GDM1 (cell line): ENCODE data around the gene CDC6.

Source experiments
- DNase-seq: peaks from one replicate; lab custom pipeline; 2025; lab: John Stamatoyannopoulos, UW

The CDC6 gene

DNA sequence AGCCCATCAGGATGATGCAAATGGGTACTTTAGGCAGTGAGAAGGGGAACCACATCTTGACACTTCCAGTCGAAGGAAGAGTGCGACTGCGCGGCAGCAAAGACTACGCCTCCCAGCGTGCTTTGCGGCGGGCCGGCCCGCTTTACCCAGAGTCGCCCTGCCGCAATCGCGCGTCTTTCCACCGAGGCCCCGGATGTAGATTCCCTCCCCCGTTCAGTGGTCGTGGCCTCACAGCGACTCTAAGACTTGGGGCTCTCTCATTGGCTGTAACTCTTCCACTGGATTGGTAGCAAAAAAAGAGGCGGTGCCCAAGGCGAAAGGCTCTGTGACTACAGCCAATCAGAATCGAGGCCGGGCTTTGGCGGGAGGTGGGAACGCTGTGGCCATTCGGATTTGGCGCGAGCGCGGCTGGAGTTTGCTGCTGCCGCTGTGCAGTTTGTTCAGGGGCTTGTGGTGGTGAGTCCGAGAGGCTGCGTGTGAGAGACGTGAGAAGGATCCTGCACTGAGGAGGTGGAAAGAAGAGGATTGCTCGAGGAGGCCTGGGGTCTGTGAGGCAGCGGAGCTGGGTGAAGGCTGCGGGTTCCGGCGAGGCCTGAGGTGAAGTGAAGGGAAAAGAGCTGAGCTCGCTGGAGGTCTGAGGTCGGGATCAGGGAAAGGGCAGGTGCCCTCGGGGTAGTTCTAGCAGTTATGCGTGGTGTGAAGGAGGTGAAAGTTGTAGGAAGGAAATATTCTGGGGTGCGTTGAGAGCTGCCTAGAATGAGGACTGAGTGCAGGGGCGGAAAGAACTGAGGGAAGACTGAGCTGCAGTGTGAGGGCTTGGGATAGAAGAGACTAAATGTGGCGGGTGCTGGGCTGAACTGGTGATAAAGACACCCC, at the start of gene CDC6:
Gene CDC6, plus strand, starts transcription at position 386 of the 876 bp plus-strand sequence. CDS start 1,542 bp downstream, outside the sequence.
- DNase-seq, result peak; percentile 98

- no peak for DNase-seq
Measured at GRCh38 chr17:40241252-40241834, 46.3 kb upstream of the CDC6 start.

- DNase-seq, result no peak
Measured at GRCh38 chr17:40242774-40243173, 44.9 kb upstream of the CDC6 start.

DNA sequence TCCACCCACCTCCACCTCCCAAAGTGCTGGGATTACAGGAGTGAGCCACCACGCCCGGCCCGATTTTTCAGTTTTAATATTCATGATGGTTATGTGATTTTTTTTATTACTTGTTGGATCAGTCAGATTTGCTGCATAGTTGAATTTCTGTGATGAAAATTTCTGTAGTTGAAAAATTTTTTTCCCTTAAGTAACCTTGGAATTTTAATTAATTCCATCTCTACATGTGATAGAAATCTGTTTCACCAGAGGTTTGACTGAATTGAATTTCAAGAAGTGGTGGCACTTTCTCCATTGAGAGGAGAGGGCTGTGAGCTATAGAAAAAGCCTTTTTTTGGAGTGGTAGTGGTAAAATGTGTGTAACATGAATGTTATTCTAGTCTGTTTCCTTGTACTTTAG, 43.9 kb upstream of the CDC6 start:
- no peak for DNase-seq

DNA sequence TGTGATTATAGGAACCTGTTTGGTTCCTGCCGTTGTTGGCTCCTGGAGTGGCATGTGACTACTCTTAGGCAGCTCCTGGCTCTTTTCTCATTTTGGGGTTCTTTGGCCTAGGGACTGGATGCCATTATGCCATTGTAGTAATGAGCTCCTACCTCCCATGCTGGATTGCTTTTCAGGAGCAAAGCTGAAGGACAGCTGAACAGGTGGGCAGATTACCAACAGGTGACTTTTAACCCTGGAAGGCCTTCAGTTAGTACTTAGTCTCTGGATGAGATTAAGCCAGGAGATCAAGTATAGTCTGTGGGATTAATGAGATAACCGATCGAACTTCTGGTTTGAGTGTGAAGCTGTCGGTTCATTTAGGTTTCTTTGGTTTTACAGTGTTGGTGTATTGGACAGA, 43.4 kb upstream of the CDC6 start:
- no peak for DNase-seq

DNA sequence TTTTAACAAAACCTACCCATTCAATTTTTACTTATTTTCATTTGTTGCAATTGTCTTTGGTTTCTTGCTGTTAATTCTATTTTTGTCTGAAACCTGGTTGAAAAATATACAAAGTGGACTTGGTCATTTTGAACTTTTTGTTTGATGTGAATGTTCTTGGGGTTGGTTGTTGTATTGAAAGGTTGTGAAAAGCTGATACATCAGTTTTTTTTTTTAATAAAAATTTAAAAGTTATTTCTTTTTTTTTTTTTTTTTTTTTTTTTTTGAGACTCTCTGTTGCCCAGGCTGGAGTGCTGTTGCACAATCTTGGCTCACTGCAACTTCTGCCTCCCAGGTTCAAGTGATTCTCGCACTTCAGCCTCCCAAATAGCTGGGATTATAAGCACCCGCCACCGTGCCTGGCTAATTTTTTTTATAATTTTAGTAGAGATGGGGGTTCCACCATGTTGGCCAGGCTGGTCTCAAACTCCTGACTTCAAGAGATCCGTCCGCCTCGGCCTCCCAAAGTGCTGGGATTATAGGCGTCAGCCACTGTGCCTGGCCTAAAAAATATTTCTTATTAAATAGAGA, 39.7 kb upstream of the CDC6 start:
- DNase-seq, result no peak

DNA sequence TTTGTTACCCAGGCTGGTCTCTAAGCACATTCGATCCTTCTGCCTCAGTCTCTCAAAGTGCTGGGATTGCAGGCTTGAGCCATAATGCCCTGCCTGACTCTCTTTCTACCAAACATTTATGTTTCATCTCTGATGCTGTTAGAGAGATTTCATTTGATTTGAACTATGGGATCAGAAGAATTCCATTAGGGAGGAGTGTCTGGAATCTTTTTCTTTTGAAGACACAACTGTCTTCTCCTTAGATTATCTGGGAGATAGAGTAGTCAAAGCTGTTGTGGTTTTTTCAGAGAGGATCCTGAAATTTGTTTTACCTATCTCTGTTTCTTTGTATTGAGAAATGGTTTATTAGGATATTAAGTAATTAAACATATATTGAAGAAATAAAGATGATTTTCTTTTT, 39.2 kb upstream of the CDC6 start:
- DNase-seq, result no peak

DNA sequence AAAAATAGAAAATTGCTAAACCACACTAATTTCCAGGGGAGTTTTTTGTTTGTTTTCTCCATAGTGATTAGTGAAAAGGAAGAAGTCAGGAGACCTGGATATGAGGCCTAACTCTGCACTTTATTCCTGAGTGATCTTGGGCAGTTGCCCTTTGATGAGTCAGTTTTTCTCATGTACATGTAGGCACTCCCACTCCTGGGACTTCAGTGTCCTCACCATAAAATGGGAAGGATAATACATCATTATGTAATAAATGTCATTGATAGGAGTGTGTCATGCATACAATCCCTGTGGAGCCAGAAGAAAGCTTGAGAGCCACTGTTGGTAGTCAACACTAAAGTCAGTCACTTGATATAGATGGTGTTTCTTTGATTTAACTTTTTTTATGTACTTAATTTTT, 36.1 kb upstream of the CDC6 start:
- DNase-seq, result no peak

GRCh38 chr17:40253565-40253964, 34.1 kb upstream of the CDC6 start:
- DNase-seq, result no peak

DNA sequence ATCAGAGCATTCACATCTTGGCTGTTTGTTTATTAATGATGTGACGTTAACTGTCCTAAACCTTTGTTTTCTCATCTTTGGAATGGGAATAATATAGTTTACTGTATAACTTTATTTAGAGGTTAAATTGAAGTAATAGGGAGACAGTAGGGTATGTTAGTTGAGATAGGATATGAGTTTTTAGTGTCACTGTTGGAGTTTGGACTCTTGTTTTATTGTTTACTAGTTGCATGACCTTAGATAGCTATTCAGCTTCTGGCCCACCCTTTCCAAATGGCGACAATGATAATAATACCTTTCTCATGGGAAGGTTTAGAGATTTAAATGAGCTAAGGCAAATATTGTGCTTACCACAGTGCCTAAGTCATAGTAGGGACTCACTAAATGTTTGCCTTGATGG, 28.2 kb upstream of the CDC6 start:
- no peak for DNase-seq

- DNase-seq, result no peak
Measured at GRCh38 chr17:40260528-40260927, 27.2 kb upstream of the CDC6 start.

GRCh38 chr17:40264458-40265185, 23.1 kb upstream of the CDC6 start:
- DNase-seq, result no peak

GRCh38 chr17:40265337-40265736, 22.3 kb upstream of the CDC6 start:
- DNase-seq, result no peak

GRCh38 chr17:40266882-40267281, 20.8 kb upstream of the CDC6 start:
- no peak for DNase-seq

GRCh38 chr17:40268141-40268712, 19.5 kb upstream of the CDC6 start:
- no peak for DNase-seq

DNA sequence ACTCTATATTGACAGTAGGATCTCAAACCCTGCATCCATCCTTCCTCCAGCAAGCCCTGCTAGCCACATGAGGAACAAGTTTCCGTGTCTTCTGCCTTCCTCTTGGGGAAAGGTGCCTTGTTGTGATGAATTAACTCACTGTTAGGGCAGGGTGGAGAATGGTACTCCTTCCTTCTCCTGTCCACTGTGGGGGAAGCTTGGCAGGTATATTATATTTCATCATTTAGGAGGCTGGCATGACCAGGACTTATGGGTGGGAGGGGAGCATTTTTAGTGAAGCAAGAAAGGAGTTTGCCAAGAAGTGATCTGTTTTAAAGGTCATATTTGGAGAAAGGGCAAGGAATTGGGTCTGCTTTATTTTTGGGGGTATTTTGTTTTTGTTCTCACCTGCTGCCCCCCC, 9.3 kb upstream of the CDC6 start:
- no peak for DNase-seq

GRCh38 chr17:40279402-40279801, 8.3 kb upstream of the CDC6 start:
- DNase-seq, result no peak

GRCh38 chr17:40281663-40282062, 6.0 kb upstream of the CDC6 start:
- DNase-seq, result no peak

DNA sequence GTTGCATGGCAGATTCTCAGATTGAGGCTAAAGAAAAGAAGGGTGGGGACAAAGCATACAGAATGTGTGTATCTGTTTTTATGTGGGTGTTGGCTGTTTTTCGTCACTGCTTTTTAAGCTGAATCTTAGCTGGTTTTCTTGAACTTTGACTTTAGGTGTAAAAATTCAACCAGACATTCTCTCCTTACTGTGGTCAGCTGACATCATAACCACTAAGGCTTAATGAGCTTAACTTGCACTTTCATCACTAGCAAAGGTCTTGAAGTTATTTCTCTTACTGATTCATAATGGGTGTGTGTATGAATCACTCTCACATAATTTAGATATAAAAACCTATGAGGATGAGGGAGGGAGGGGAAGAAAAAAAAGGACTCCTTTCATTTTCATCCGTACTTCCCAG, 4.0 kb upstream of the CDC6 start:
- DNase-seq, result no peak

DNA sequence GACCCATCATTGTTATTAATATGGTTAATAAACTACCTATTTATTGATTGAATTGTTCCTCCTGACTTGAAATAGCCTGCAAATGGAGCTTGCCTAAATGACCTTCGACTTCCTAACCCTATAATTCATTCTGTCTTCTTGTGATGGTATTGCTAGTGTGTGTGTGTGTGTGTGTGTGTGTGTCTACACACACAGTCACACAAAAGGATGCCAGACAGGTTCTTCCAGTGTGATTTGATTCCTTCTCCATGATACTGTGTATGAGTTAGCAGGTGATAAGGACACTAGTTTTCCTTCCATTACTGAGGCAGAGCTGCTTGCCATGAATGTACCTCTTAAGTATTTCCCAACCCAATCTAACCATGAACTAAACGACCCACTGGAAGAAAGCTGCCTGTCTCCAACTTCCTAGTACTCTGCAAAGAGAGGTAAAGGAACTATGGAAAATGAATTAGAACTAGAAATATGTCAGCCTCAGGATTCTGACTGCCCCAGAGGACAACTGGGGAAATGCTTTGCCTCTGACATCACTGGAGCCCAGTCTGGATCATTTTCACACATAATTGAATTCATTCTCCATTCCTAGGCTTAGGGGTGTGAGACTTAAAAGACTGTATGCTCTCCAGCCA, 3.5 kb upstream of the CDC6 start:
- DNase-seq, result no peak

DNA sequence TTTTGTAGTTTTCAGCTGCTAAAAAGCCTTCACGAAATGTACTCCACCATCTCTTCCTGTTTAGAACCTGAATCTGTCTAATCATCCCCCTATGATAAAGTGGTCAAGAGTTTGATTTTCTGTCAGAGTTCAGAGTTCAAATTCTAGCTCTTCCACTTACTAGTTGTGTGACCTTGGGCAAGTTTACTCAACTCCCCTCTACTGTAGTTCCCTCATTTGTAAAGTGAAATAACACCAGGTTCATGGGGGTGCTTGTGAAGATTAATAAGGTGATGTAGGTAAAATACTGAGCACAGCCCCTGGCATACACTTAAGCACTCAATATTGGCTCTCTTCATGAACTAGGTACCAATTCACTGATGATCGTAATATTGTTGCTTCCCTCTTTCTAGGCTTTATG, 1.2 kb upstream of the CDC6 start:
- DNase-seq, result no peak

- DNase-seq, result no peak
Measured at GRCh38 chr17:40287159-40287493, 553 bp upstream of the CDC6 start.
